Right lobe of liver (tissue), 4 donors: ENCODE data around the gene CCDC9.

Experiments used
- CTCF ChIP-seq, 4 donors: fragments of 200-600 bp in 3 of 4; fragments of 450-650 bp in 1 of 4; IDR thresholded peaks; one replicate each; pipeline versions ENCODE4 v1.5.1 to v1.8.0; 2016 to 2022; ENCODE audit warnings: antibody characterized with exemption in 4 of 4, mild to moderate bottlenecking in 2 of 4
- POLR2A ChIP-seq: fragments of 450-650 bp; IDR thresholded peaks from one replicate; pipeline ENCODE4 v1.6.1; 2017; ENCODE audit warnings: antibody characterized with exemption, mild to moderate bottlenecking
- donor health status: DM: no; HTN: no; CAD: no.
- donor health status: DM: no; HTN: no; CAD: no.
- donor health status: DM: no; HTN: yes; CAD: no.

- no peak for TF ChIP-seq CTCF (IDR thresholded peaks at IDR 0.05)
- no peak for TF ChIP-seq POLR2A
Measured at GRCh38 chr19:47221890-47222289, 34.4 kb upstream of the CCDC9 start.
